H9 (cell line): ENCODE measurements around the gene DPYD. TPM values are rescaled to one million over a fixed set of nuclear protein-coding genes. Genes with fewer than 3 reads are reported as not detected.

Source experiments
- DNase-seq: peaks from one replicate; pipeline ENCODE4 v3.0.0-alpha.2; 2017
- H2AFZ ChIP-seq: one replicate; pipeline ENCODE4 v1.6.1; 2013; ENCODE audit warnings: mild to moderate bottlenecking, low read length, control low read depth, moderate library complexity
- H2AK5ac ChIP-seq: 2 replicates; pipeline ENCODE4 v1.6.1; 2013; ENCODE audit warnings: low read length, control low read depth, mixed read lengths; ENCODE audit not compliant: insufficient read length
- H2BK120ac ChIP-seq: one replicate; pipeline ENCODE4 v1.6.1; 2013; ENCODE audit warnings: low read depth, mild to moderate bottlenecking, low read length, control low read depth, inconsistent platforms; ENCODE audit not compliant: poor library complexity, severe bottlenecking
- H2BK12ac ChIP-seq: 2 replicates; pipeline ENCODE4 v1.6.1; 2013; ENCODE audit warnings: low read length, control low read depth, mixed read lengths, low read depth; ENCODE audit not compliant: insufficient read length
- H2BK15ac ChIP-seq: 2 replicates; pipeline ENCODE4 v1.6.1; 2013; ENCODE audit warnings: low read depth, low read length, control low read depth
- H2BK20ac ChIP-seq: one replicate; pipeline ENCODE4 v1.6.1; 2013; ENCODE audit warnings: low read depth, mild to moderate bottlenecking, low read length, control low read depth, inconsistent platforms; ENCODE audit not compliant: poor library complexity, severe bottlenecking
- H2BK5ac ChIP-seq: 2 replicates; pipeline ENCODE4 v1.6.1; 2013; ENCODE audit warnings: low read length, control low read depth, mixed read lengths; ENCODE audit not compliant: insufficient read length
- H3K14ac ChIP-seq: 2 replicates; pipeline ENCODE4 v1.6.1; 2013; ENCODE audit warnings: low read length, control low read depth; ENCODE audit not compliant: insufficient read depth
- H3K18ac ChIP-seq: 2 replicates; pipeline ENCODE4 v1.6.1; 2013; ENCODE audit warnings: low read depth, mild to moderate bottlenecking, mixed read lengths, low read length, control low read depth; ENCODE audit not compliant: insufficient read length
- H3K23ac ChIP-seq: 2 replicates; pipeline ENCODE4 v1.6.1; 2013; ENCODE audit warnings: low read length, control low read depth, mixed read lengths, low read depth; ENCODE audit not compliant: insufficient read length
- H3K23me2 ChIP-seq: 2 replicates; pipeline ENCODE4 v1.6.1; 2013; ENCODE audit warnings: low read depth, mild to moderate bottlenecking, mixed read lengths, low read length, control low read depth; ENCODE audit not compliant: insufficient read length, poor library complexity, severe bottlenecking
- H3K27ac ChIP-seq: 2 replicates; pipeline ENCODE4 v1.5.1; 2013; ENCODE audit warnings: low read length, control low read depth, mixed read lengths, low read depth; ENCODE audit not compliant: insufficient read length
- H3K27me3 ChIP-seq: 2 replicates; pipeline ENCODE4 v1.6.1; 2013; ENCODE audit warnings: low read length, control low read depth, inconsistent platforms; ENCODE audit not compliant: insufficient read depth
- H3K4ac ChIP-seq: 2 replicates; pipeline ENCODE4 v1.6.1; 2013; ENCODE audit warnings: low read depth, mild to moderate bottlenecking, control low read depth, inconsistent platforms, low read length, moderate library complexity
- H3K4me1 ChIP-seq: 2 replicates; pipeline ENCODE4 v1.6.1; 2013; ENCODE audit warnings: low read length, control low read depth, inconsistent platforms; ENCODE audit not compliant: insufficient read depth
- H3K4me2 ChIP-seq: 2 replicates; pipeline ENCODE4 v1.6.1; 2013; ENCODE audit warnings: low read length, control low read depth, mixed read lengths; ENCODE audit not compliant: insufficient read length, insufficient read depth
- H3K56ac ChIP-seq: 2 replicates; pipeline ENCODE4 v1.6.1; 2013; ENCODE audit warnings: low read depth, mild to moderate bottlenecking, mixed read lengths, low read length, control low read depth; ENCODE audit not compliant: insufficient read length
- H3K79me1 ChIP-seq: 2 replicates; pipeline ENCODE4 v1.6.1; 2013; ENCODE audit warnings: low read depth, mild to moderate bottlenecking, moderate library complexity, low read length, control low read depth, inconsistent platforms; ENCODE audit not compliant: insufficient read depth, poor library complexity, severe bottlenecking
- H3K79me2 ChIP-seq: 2 replicates; pipeline ENCODE4 v1.6.1; 2013; ENCODE audit warnings: low read length, control low read depth, inconsistent platforms; ENCODE audit not compliant: insufficient read depth
- H3K9ac ChIP-seq: 2 replicates; pipeline ENCODE4 v1.6.1; 2013; ENCODE audit warnings: low read length, control low read depth, mixed read lengths; ENCODE audit not compliant: insufficient read length; ENCODE audit errors: extremely low read depth
- H3K9me3 ChIP-seq: one replicate; pipeline ENCODE4 v1.6.1; 2013; ENCODE audit warnings: low read depth, low read length, inconsistent platforms; ENCODE audit not compliant: control insufficient read depth
- H3T11ph ChIP-seq: one replicate; pipeline ENCODE4 v1.6.1; 2013; ENCODE audit warnings: mild to moderate bottlenecking, low read length, control low read depth, inconsistent platforms
- H4K20me1 ChIP-seq: one replicate; pipeline ENCODE4 v1.6.1; 2013; ENCODE audit not compliant: control insufficient read depth, insufficient read length, insufficient read depth
- H4K5ac ChIP-seq: 2 replicates; pipeline ENCODE4 v1.6.1; 2013; ENCODE audit warnings: low read depth, mild to moderate bottlenecking, mixed read lengths, low read length, control low read depth; ENCODE audit not compliant: insufficient read length
- H4K8ac ChIP-seq: replicated peaks from 2 replicates; pipeline ENCODE4 v1.6.1; 2013; ENCODE audit warnings: low read length, control low read depth, mixed read lengths, low read depth; ENCODE audit not compliant: insufficient read length
- H4K91ac ChIP-seq: 2 replicates; pipeline ENCODE4 v1.6.1; 2013; ENCODE audit warnings: low read depth, mild to moderate bottlenecking, moderate library complexity, mixed read lengths, low read length, control low read depth; ENCODE audit not compliant: insufficient read length
- H3K27ac Mint-ChIP-seq, 3 experiments: 2 replicates in 2 of 3; 3 replicates in 1 of 3; pipeline ENCODE4 v1.8.0; 2020 to 2021; ENCODE audit warnings: mixed read lengths in 3 of 3, mild to moderate bottlenecking in 1 of 3, moderate library complexity in 1 of 3
- H3K27me3 Mint-ChIP-seq: 2 replicates; pipeline ENCODE4 v1.8.0; 2021; ENCODE audit warnings: low read depth, mild to moderate bottlenecking, moderate library complexity, mixed read lengths
- H3K36me3 Mint-ChIP-seq, 3 experiments: 2 replicates in 2 of 3; 3 replicates in 1 of 3; pipeline ENCODE4 v1.8.0; 2020 to 2021; ENCODE audit warnings: low read depth in 3 of 3, mixed read lengths in 3 of 3; ENCODE audit not compliant: insufficient read depth in 1 of 3
- H3K4me1 Mint-ChIP-seq, 2 experiments: 2 replicates each; pipeline ENCODE4 v1.8.0; 2020; ENCODE audit warnings: mixed read lengths in 2 of 2
- H3K4me3 Mint-ChIP-seq, 2 experiments: 2 replicates in 1 of 2; 3 replicates in 1 of 2; pipeline ENCODE4 v1.8.0; 2020 to 2021; ENCODE audit warnings: mild to moderate bottlenecking in 2 of 2, mixed read lengths in 2 of 2, moderate library complexity in 1 of 2
- H3K9me3 Mint-ChIP-seq, 2 experiments: 2 replicates in 1 of 2; 3 replicates in 1 of 2; pipeline ENCODE4 v1.8.0; 2020; ENCODE audit warnings: mild to moderate bottlenecking in 2 of 2, mixed read lengths in 2 of 2, moderate library complexity in 1 of 2
- CTCF ChIP-seq: fragments of 200-600 bp; sonication (generic); conservative IDR thresholded peaks from 3 replicates; pipeline ENCODE4 v1.8.0; 2021; ENCODE audit warnings: antibody characterized with exemption, mild to moderate bottlenecking
- WGBS: extraction: QIAGEN DNeasy Blood & Tissue Kit; methylation state at CpG from one replicate; pipeline ENCODE4 v1.1.7; 2013; ENCODE audit warnings: missing lambda C conversion rate, low lambda C conversion rate, mixed read lengths; ENCODE audit not compliant: insufficient read length; ENCODE audit errors: extremely low coverage; 5-methylcytosine and 5-hydroxymethylcytosine counted together
- total RNA-seq: library from RNA; stranded (reverse); gene quantifications from 2 replicates; pipeline ENCODE4 v1.2.1, GENCODE V29; 2021

The DPYD gene
- total RNA-seq, 1 experiment from 2014 or later = 0.37 TPM

GRCh38 chr1:97396463-97396862 lies 524.4 kb downstream of the DPYD start:
- no peak overlapping the region for H3K23ac ChIP-seq

More at GRCh38 chr1:97396463-97396862, 524.4 kb downstream of the DPYD start:
- H2AK5ac ChIP-seq = no peak overlapping the region
- H3K27ac Mint-ChIP-seq = no peak overlapping the region
- no peaks in the 10 kb centered on the region for H3K79me1 ChIP-seq
- no peak overlapping the region for H3K27ac ChIP-seq
- no peak overlapping the region for H3K4me3 Mint-ChIP-seq
- no peak overlapping the region for H4K8ac ChIP-seq
- H3K4me1 Mint-ChIP-seq = no peaks in the 10 kb centered on the region
- H3K4ac ChIP-seq = no peak overlapping the region
- H3K9ac ChIP-seq = no peak overlapping the region
- no peak overlapping the region for H3K14ac ChIP-seq
- no peak for DNase-seq
- H2BK120ac ChIP-seq = no peak overlapping the region
- no peaks in the 10 kb centered on the region for H3K9me3 Mint-ChIP-seq
- H3K23me2 ChIP-seq = no peaks in the 10 kb centered on the region
- H3K4me2 ChIP-seq = no peak overlapping the region
- no peak overlapping the region for H4K5ac ChIP-seq
- no peak overlapping the region for H2BK12ac ChIP-seq
- no peak overlapping the region for H3T11ph ChIP-seq
- no peak overlapping the region for H2BK20ac ChIP-seq
- no peaks in the 10 kb centered on the region for H3K9me3 ChIP-seq
- H3K79me2 ChIP-seq = no peaks in the 10 kb centered on the region
- H4K20me1 ChIP-seq = no peaks in the 10 kb centered on the region
- no CpG with 5 or more reads among the region's 3 CpGs for WGBS
- no peak overlapping the region for H3K18ac ChIP-seq
- no peaks in the 10 kb centered on the region for H3K4me1 ChIP-seq
- no peak overlapping the region for H2BK15ac ChIP-seq
- H3K27me3 ChIP-seq = no peaks in the 10 kb centered on the region
- H2AFZ ChIP-seq = no peak overlapping the region
- H3K27me3 Mint-ChIP-seq = no peaks in the 10 kb centered on the region
- no peak overlapping the region for H4K91ac ChIP-seq
- no peak overlapping the region for H2BK5ac ChIP-seq
- TF ChIP-seq CTCF = no peak
- no peaks in the 10 kb centered on the region for H3K36me3 Mint-ChIP-seq
- no peak overlapping the region for H3K56ac ChIP-seq
